NB4 (cell line): ENCODE data around the gene DMBX1.

ENCODE experiments used
- DNase-seq: peaks from one replicate; pipeline ENCODE4 v3.0.0; 2010; ENCODE audit warnings: low read depth
- H3K4me3 ChIP-seq: one replicate; pipeline ENCODE4 v1.5.1; 2011; ENCODE audit warnings: mild to moderate bottlenecking, low read depth, low read length, moderate library complexity
- CTCF ChIP-seq: IDR thresholded peaks from one replicate; pipeline ENCODE4 v1.5.1; 2012; ENCODE audit warnings: low read depth, low read length
- MAX ChIP-seq: IDR thresholded peaks from 2 replicates; pipeline ENCODE4 v1.6.1; 2011; ENCODE audit warnings: low read depth, low read length
- MYC ChIP-seq: IDR thresholded peaks from 2 replicates; pipeline ENCODE4 v1.6.1; 2011; ENCODE audit warnings: low read depth, low read length
- POLR2A ChIP-seq: IDR thresholded peaks from 2 replicates; pipeline ENCODE4 v1.6.1; 2011; ENCODE audit warnings: mild to moderate bottlenecking; ENCODE audit not compliant: insufficient read length; ENCODE audit errors: extremely low read depth

Gene DMBX1

GRCh38 chr1:46477153-46477929 is 12.3 kb upstream of the DMBX1 start:
- TF ChIP-seq MYC (no peak), POLR2A (no peak), MAX (no peak), CTCF (peak; percentile 78)
- H3K4me3 ChIP-seq = no peak overlapping the region
- DNase-seq = peak; percentile 79

- DNase-seq = no peak
- TF ChIP-seq MAX (no peak), POLR2A (no peak), MYC (no peak), CTCF (no peak)
- H3K4me3 ChIP-seq = no peak overlapping the region
Observed at GRCh38 chr1:46478721-46479485, 10.7 kb upstream of the DMBX1 start.

- DNase-seq = no peak
- no peak for TF ChIP-seq MYC
- no peak for TF ChIP-seq POLR2A
- TF ChIP-seq CTCF = no peak
- no peak for TF ChIP-seq MAX
- no peak overlapping the region for H3K4me3 ChIP-seq
Observed at GRCh38 chr1:46479744-46480350, 9.8 kb upstream of the DMBX1 start.

- peak; percentile 82 for DNase-seq
- TF ChIP-seq CTCF = no peak
- no peak for TF ChIP-seq MAX
- H3K4me3 ChIP-seq = no peak overlapping the region
Observed at GRCh38 chr1:46480959-46481646, 8.5 kb upstream of the DMBX1 start.

- no peak for DNase-seq
- TF ChIP-seq MAX = no peak
- TF ChIP-seq MYC = no peak
- TF ChIP-seq CTCF = no peak
- TF ChIP-seq POLR2A = no peak
- H3K4me3 ChIP-seq = no peak overlapping the region
Observed at GRCh38 chr1:46481961-46482360, 7.7 kb upstream of the DMBX1 start.
